H9 (cell line): ENCODE measurements around the gene NFE2L3. TPM values are rescaled to one million over a fixed set of nuclear protein-coding genes. Genes with fewer than 3 reads are reported as not detected.
"Not testable (repeated sequence)": the region's sequence is repeated elsewhere in the genome, so short reads cannot be mapped to it uniquely, and the experiment has no call there.

Source experiments
- DNase-seq: peaks from one replicate; pipeline ENCODE4 v3.0.0-alpha.2; 2017
- H2AFZ ChIP-seq: one replicate; pipeline ENCODE4 v1.6.1; 2013; ENCODE audit warnings: mild to moderate bottlenecking, low read length, control low read depth, moderate library complexity
- H2AK5ac ChIP-seq: 2 replicates; pipeline ENCODE4 v1.6.1; 2013; ENCODE audit warnings: low read length, control low read depth, mixed read lengths; ENCODE audit not compliant: insufficient read length
- H2BK120ac ChIP-seq: one replicate; pipeline ENCODE4 v1.6.1; 2013; ENCODE audit warnings: low read depth, mild to moderate bottlenecking, low read length, control low read depth, inconsistent platforms; ENCODE audit not compliant: poor library complexity, severe bottlenecking
- H2BK12ac ChIP-seq: 2 replicates; pipeline ENCODE4 v1.6.1; 2013; ENCODE audit warnings: low read length, control low read depth, mixed read lengths, low read depth; ENCODE audit not compliant: insufficient read length
- H2BK15ac ChIP-seq: 2 replicates; pipeline ENCODE4 v1.6.1; 2013; ENCODE audit warnings: low read depth, low read length, control low read depth
- H2BK20ac ChIP-seq: one replicate; pipeline ENCODE4 v1.6.1; 2013; ENCODE audit warnings: low read depth, mild to moderate bottlenecking, low read length, control low read depth, inconsistent platforms; ENCODE audit not compliant: poor library complexity, severe bottlenecking
- H2BK5ac ChIP-seq: 2 replicates; pipeline ENCODE4 v1.6.1; 2013; ENCODE audit warnings: low read length, control low read depth, mixed read lengths; ENCODE audit not compliant: insufficient read length
- H3K14ac ChIP-seq: 2 replicates; pipeline ENCODE4 v1.6.1; 2013; ENCODE audit warnings: low read length, control low read depth; ENCODE audit not compliant: insufficient read depth
- H3K18ac ChIP-seq: 2 replicates; pipeline ENCODE4 v1.6.1; 2013; ENCODE audit warnings: low read depth, mild to moderate bottlenecking, mixed read lengths, low read length, control low read depth; ENCODE audit not compliant: insufficient read length
- H3K23ac ChIP-seq: 2 replicates; pipeline ENCODE4 v1.6.1; 2013; ENCODE audit warnings: low read length, control low read depth, mixed read lengths, low read depth; ENCODE audit not compliant: insufficient read length
- H3K23me2 ChIP-seq: 2 replicates; pipeline ENCODE4 v1.6.1; 2013; ENCODE audit warnings: low read depth, mild to moderate bottlenecking, mixed read lengths, low read length, control low read depth; ENCODE audit not compliant: insufficient read length, poor library complexity, severe bottlenecking
- H3K27ac ChIP-seq: 2 replicates; pipeline ENCODE4 v1.5.1; 2013; ENCODE audit warnings: low read length, control low read depth, mixed read lengths, low read depth; ENCODE audit not compliant: insufficient read length
- H3K27me3 ChIP-seq: 2 replicates; pipeline ENCODE4 v1.6.1; 2013; ENCODE audit warnings: low read length, control low read depth, inconsistent platforms; ENCODE audit not compliant: insufficient read depth
- H3K4ac ChIP-seq: 2 replicates; pipeline ENCODE4 v1.6.1; 2013; ENCODE audit warnings: low read depth, mild to moderate bottlenecking, control low read depth, inconsistent platforms, low read length, moderate library complexity
- H3K4me1 ChIP-seq: 2 replicates; pipeline ENCODE4 v1.6.1; 2013; ENCODE audit warnings: low read length, control low read depth, inconsistent platforms; ENCODE audit not compliant: insufficient read depth
- H3K4me2 ChIP-seq: 2 replicates; pipeline ENCODE4 v1.6.1; 2013; ENCODE audit warnings: low read length, control low read depth, mixed read lengths; ENCODE audit not compliant: insufficient read length, insufficient read depth
- H3K56ac ChIP-seq: 2 replicates; pipeline ENCODE4 v1.6.1; 2013; ENCODE audit warnings: low read depth, mild to moderate bottlenecking, mixed read lengths, low read length, control low read depth; ENCODE audit not compliant: insufficient read length
- H3K79me1 ChIP-seq: 2 replicates; pipeline ENCODE4 v1.6.1; 2013; ENCODE audit warnings: low read depth, mild to moderate bottlenecking, moderate library complexity, low read length, control low read depth, inconsistent platforms; ENCODE audit not compliant: insufficient read depth, poor library complexity, severe bottlenecking
- H3K79me2 ChIP-seq: 2 replicates; pipeline ENCODE4 v1.6.1; 2013; ENCODE audit warnings: low read length, control low read depth, inconsistent platforms; ENCODE audit not compliant: insufficient read depth
- H3K9ac ChIP-seq: 2 replicates; pipeline ENCODE4 v1.6.1; 2013; ENCODE audit warnings: low read length, control low read depth, mixed read lengths; ENCODE audit not compliant: insufficient read length; ENCODE audit errors: extremely low read depth
- H3K9me3 ChIP-seq: one replicate; pipeline ENCODE4 v1.6.1; 2013; ENCODE audit warnings: low read depth, low read length, inconsistent platforms; ENCODE audit not compliant: control insufficient read depth
- H3T11ph ChIP-seq: one replicate; pipeline ENCODE4 v1.6.1; 2013; ENCODE audit warnings: mild to moderate bottlenecking, low read length, control low read depth, inconsistent platforms
- H4K20me1 ChIP-seq: one replicate; pipeline ENCODE4 v1.6.1; 2013; ENCODE audit not compliant: control insufficient read depth, insufficient read length, insufficient read depth
- H4K5ac ChIP-seq: 2 replicates; pipeline ENCODE4 v1.6.1; 2013; ENCODE audit warnings: low read depth, mild to moderate bottlenecking, mixed read lengths, low read length, control low read depth; ENCODE audit not compliant: insufficient read length
- H4K8ac ChIP-seq: replicated peaks from 2 replicates; pipeline ENCODE4 v1.6.1; 2013; ENCODE audit warnings: low read length, control low read depth, mixed read lengths, low read depth; ENCODE audit not compliant: insufficient read length
- H4K91ac ChIP-seq: 2 replicates; pipeline ENCODE4 v1.6.1; 2013; ENCODE audit warnings: low read depth, mild to moderate bottlenecking, moderate library complexity, mixed read lengths, low read length, control low read depth; ENCODE audit not compliant: insufficient read length
- H3K27ac Mint-ChIP-seq, 3 experiments: 2 replicates in 2 of 3; 3 replicates in 1 of 3; pipeline ENCODE4 v1.8.0; 2020 to 2021; ENCODE audit warnings: mixed read lengths in 3 of 3, mild to moderate bottlenecking in 1 of 3, moderate library complexity in 1 of 3
- H3K27me3 Mint-ChIP-seq: 2 replicates; pipeline ENCODE4 v1.8.0; 2021; ENCODE audit warnings: low read depth, mild to moderate bottlenecking, moderate library complexity, mixed read lengths
- H3K36me3 Mint-ChIP-seq, 3 experiments: 2 replicates in 2 of 3; 3 replicates in 1 of 3; pipeline ENCODE4 v1.8.0; 2020 to 2021; ENCODE audit warnings: low read depth in 3 of 3, mixed read lengths in 3 of 3; ENCODE audit not compliant: insufficient read depth in 1 of 3
- H3K4me1 Mint-ChIP-seq, 2 experiments: 2 replicates each; pipeline ENCODE4 v1.8.0; 2020; ENCODE audit warnings: mixed read lengths in 2 of 2
- H3K4me3 Mint-ChIP-seq, 2 experiments: 2 replicates in 1 of 2; 3 replicates in 1 of 2; pipeline ENCODE4 v1.8.0; 2020 to 2021; ENCODE audit warnings: mild to moderate bottlenecking in 2 of 2, mixed read lengths in 2 of 2, moderate library complexity in 1 of 2
- H3K9me3 Mint-ChIP-seq, 2 experiments: 2 replicates in 1 of 2; 3 replicates in 1 of 2; pipeline ENCODE4 v1.8.0; 2020; ENCODE audit warnings: mild to moderate bottlenecking in 2 of 2, mixed read lengths in 2 of 2, moderate library complexity in 1 of 2
- WGBS: extraction: QIAGEN DNeasy Blood & Tissue Kit; methylation state at CpG from one replicate; pipeline ENCODE4 v1.1.7; 2013; ENCODE audit warnings: missing lambda C conversion rate, low lambda C conversion rate, mixed read lengths; ENCODE audit not compliant: insufficient read length; ENCODE audit errors: extremely low coverage; 5-methylcytosine and 5-hydroxymethylcytosine counted together
- total RNA-seq: library from RNA; stranded (reverse); gene quantifications from 2 replicates; pipeline ENCODE4 v1.2.1, GENCODE V29; 2021

Gene NFE2L3
- total RNA-seq, 1 experiment from 2014 or later: 46.9 TPM

DNA sequence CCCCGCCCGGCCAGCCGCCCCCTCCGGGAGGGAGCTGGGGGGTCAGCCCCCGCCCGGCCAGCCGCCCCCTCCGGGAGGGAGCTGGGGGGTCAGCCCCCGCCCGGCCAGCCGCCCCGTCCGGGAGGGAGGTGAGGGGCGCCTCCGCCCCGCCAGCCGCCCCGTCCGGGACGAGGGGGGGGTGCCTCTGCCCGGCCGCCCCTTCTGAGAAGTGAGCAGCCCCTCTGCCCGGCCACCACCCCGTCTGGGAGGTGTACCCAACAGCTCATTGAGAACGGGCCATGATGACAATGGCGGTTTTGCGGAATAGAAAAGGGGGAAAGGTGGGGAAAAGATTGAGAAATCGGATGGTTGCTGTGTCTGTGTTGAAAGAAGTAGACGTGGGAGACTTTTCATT is 3.7 kb upstream of the NFE2L3 start:
- peak; percentile 11 for DNase-seq
- not testable (repeated sequence) for H2AFZ ChIP-seq, H4K8ac ChIP-seq, H3K23ac ChIP-seq, H3K23me2 ChIP-seq, H2BK120ac ChIP-seq, H3K4me2 ChIP-seq, H4K91ac ChIP-seq, H3K4me3 Mint-ChIP-seq, H2BK12ac ChIP-seq, H3K18ac ChIP-seq, H2BK5ac ChIP-seq, H4K20me1 ChIP-seq, H3K27ac Mint-ChIP-seq, H3K4ac ChIP-seq, H3K9ac ChIP-seq, H3K14ac ChIP-seq, H2AK5ac ChIP-seq, H2BK20ac ChIP-seq, H3K27me3 ChIP-seq, H4K5ac ChIP-seq, H3K27ac ChIP-seq, H3K79me1 ChIP-seq, H3T11ph ChIP-seq, H3K9me3 ChIP-seq, H3K56ac ChIP-seq, H3K79me2 ChIP-seq, H3K4me1 ChIP-seq, H2BK15ac ChIP-seq
- Mint-ChIP-seq H3K27me3 (peaks cover 10% of the 10 kb centered on the region), H3K9me3 (peaks cover 12 to 17% of the 10 kb centered on the region in 2 experiments), H3K36me3 (peaks cover 9 to 14% (median 10%) of the 10 kb centered on the region in 3 experiments; a peak in 6 of 7 replicates), H3K4me1 (peaks cover 20 to 27% of the 10 kb centered on the region in 2 experiments)
- no CpG with 5 or more reads among the region's 29 CpGs for WGBS
